GM19324 (cell line): ENCODE measurements around the gene PPIE.

Source experiments
- ATAC-seq: cut with Tn5 transposase; IDR thresholded peaks from one replicate; pipeline ENCODE4 v1.9.1; 2021; ENCODE audit warnings: mild to moderate bottlenecking, moderate library complexity; ENCODE audit not compliant: unreplicated experiment, low FRiP score

Gene PPIE

GRCh38 chr1:39800471-39800835 lies 61.8 kb downstream of the PPIE start:
- ATAC-seq = no peak

- ATAC-seq = no peak
These were observed 64.0 kb downstream of the PPIE start for GRCh38 chr1:39802496-39803260.

GRCh38 chr1:39805385-39805784 lies 66.7 kb downstream of the PPIE start:
- no peak for ATAC-seq

DNA sequence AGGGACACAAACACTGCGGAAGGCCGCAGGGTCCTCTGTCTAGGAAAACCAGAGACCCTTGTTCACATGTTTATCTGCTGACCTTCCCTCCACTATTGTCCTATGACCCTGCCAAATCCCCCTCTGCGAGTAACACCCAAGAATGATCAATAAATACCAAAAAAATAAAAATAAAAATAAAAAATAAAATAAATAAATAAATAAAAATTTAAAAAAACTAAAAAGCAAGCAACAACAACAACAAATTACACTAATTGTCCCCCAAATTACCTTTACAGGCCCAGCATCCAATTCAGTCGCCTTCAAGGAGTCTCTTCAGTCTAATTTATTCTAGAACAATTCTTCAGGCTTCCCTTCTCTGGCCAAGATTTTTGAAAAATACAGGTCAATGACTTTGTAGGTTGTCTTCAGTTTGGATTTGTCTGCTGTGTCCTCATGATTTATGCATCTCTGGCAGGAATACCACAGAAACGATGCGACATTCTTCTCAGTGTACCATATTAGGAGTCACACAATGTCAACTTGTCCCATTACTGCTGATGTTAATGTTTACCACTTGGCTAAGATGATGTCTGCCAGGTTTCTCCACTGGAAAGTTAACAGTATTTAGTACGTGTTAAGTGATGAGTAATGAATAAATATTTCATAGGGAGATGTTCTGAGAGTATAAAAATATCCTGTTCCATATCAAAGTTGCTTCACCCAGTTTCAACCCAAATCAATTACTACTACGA lies 70.3 kb downstream of the PPIE start:
- ATAC-seq = no peak

DNA sequence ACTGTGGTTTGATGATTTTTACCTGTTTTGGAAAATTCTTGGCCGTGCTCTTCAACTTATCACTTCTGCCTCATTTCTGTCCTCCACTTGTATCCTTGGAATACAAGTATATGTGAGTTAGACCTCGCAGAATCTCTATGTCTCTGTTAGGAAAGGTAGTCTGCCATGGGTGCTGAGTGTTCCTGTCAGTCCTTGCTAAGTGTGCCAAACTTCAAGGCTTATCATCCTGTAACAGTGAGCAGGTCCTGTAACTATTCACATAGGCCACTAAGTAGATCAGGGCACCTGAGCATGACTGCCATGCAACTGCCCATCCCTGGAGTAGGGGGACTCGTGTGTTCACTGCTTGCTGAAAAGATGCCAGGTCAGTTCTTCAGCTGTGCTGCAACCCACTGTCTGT lies 74.2 kb downstream of the PPIE start:
- ATAC-seq = no peak
